Measurements from ENCODE around the gene DELE1.

- TF ChIP-seq GLIS3 (CRISPR knock-in tag; IDR thresholded peaks at IDR 0.05), result no peak
- TF ChIP-seq TSHZ2 (CRISPR knock-in tag; IDR thresholded peaks at IDR 0.05), result no peak
- no peak for TF ChIP-seq ZFP30 (CRISPR knock-in tag; IDR thresholded peaks at IDR 0.05)
- TF ChIP-seq ZFP3 (CRISPR knock-in tag; IDR thresholded peaks at IDR 0.05), result no peak
- no peak for TF ChIP-seq PATZ1 (CRISPR knock-in tag; IDR thresholded peaks at IDR 0.05; ENCODE audit: borderline replicate concordance)
- TF ChIP-seq CREB5 (CRISPR knock-in tag; IDR thresholded peaks at IDR 0.05; ENCODE audit: low read depth), result no peak
Observed at GRCh38 chr5:141909212-141909611, 14.5 kb upstream of the DELE1 start.
